Activated CD8-positive, alpha-beta memory T cell treated with anti-CD3 and anti-CD28 coated beads for 24 hours (primary cell): ENCODE data around the gene VPREB1.
"Not testable (repeated sequence)": the region's sequence is repeated elsewhere in the genome, so short reads cannot be mapped to it uniquely, and the experiment has no call there.

ENCODE experiments used
- DNase-seq: peaks from one replicate; pipeline ENCODE4 v3.0.0-alpha.2; 2020

Gene VPREB1

GRCh38 chr22:22214819-22215329 is 29.7 kb upstream of the VPREB1 start:
- DNase-seq = no peak

GRCh38 chr22:22215659-22216449 is 28.7 kb upstream of the VPREB1 start:
- no peak for DNase-seq

GRCh38 chr22:22216450-22216959 is 28.1 kb upstream of the VPREB1 start:
- DNase-seq = no peak

GRCh38 chr22:22218302-22218701 is 26.3 kb upstream of the VPREB1 start:
- no peak for DNase-seq

- DNase-seq = no peak
Observed at GRCh38 chr22:22219140-22219996, 25.2 kb upstream of the VPREB1 start.

GRCh38 chr22:22221043-22221442 is 23.5 kb upstream of the VPREB1 start:
- not testable (repeated sequence) for DNase-seq

GRCh38 chr22:22226448-22227187 is 18.0 kb upstream of the VPREB1 start:
- DNase-seq = no peak

- no peak for DNase-seq
Observed at GRCh38 chr22:22228421-22228820, 16.2 kb upstream of the VPREB1 start.

- DNase-seq = peak; percentile 35
Observed at GRCh38 chr22:22228921-22229320, 15.7 kb upstream of the VPREB1 start.

- DNase-seq = peak; percentile 32
Observed at GRCh38 chr22:22229683-22230420, 14.7 kb upstream of the VPREB1 start.

- DNase-seq = no peak
Observed at GRCh38 chr22:22230438-22230837, 14.1 kb upstream of the VPREB1 start.

GRCh38 chr22:22233081-22233480 is 11.5 kb upstream of the VPREB1 start:
- no peak for DNase-seq

GRCh38 chr22:22235558-22235957 is 9.0 kb upstream of the VPREB1 start:
- DNase-seq = peak; percentile 82

GRCh38 chr22:22237521-22237920 is 7.1 kb upstream of the VPREB1 start:
- DNase-seq = no peak

- DNase-seq = no peak
Observed at GRCh38 chr22:22239311-22239939, 5.2 kb upstream of the VPREB1 start.

GRCh38 chr22:22241554-22241898 is 3.1 kb upstream of the VPREB1 start:
- DNase-seq = no peak

- DNase-seq = no peak
Observed at GRCh38 chr22:22242488-22242887, 2.1 kb upstream of the VPREB1 start.

- no peak for DNase-seq
Observed at GRCh38 chr22:22243033-22243680, 1.4 kb upstream of the VPREB1 start.

GRCh38 chr22:22245256-22245909 is 797 bp downstream of the VPREB1 start:
- no peak for DNase-seq

- DNase-seq = no peak
Observed at GRCh38 chr22:22245935-22246525, 1.4 kb downstream of the VPREB1 start.
